Kidney (tissue), 14 donors: ENCODE measurements around the gene OR2A2. TPM values are rescaled to one million over a fixed set of nuclear protein-coding genes. Genes with fewer than 3 reads are reported as not detected.

Experiments used
- DNase-seq, 5 donors: peaks; one replicate each; pipeline ENCODE4 v3.0.0-alpha.2; 2013 to 2020
- FAIRE-seq: peaks from 2 replicates; lab custom pipeline; 2012; peaks lifted over from hg19 to GRCh38; lab: Jason Lieb, UNC
- H3K27ac ChIP-seq, 2 donors: one replicate each; pipeline ENCODE4 v1.7.0; 2013; ENCODE audit warnings: low read depth in 2 of 2, low read length in 2 of 2, inconsistent platforms in 1 of 2
- H3K27me3 ChIP-seq: one replicate; pipeline ENCODE4 v1.7.1; 2013; ENCODE audit warnings: low read length, inconsistent platforms; ENCODE audit not compliant: control insufficient read depth, insufficient read depth
- H3K36me3 ChIP-seq, 3 donors: one replicate each; pipeline versions ENCODE4 v1.7.0 to v1.7.1; 2013; ENCODE audit warnings: low read length in 3 of 3, control low read depth in 1 of 3, inconsistent platforms in 1 of 3; ENCODE audit not compliant: insufficient read depth in 3 of 3, control insufficient read depth in 2 of 3
- H3K4me1 ChIP-seq, 3 donors: one replicate each; pipeline versions ENCODE4 v1.7.0 to v1.7.1; 2013; ENCODE audit warnings: low read length in 3 of 3, inconsistent platforms in 1 of 3, low read depth in 1 of 3; ENCODE audit not compliant: control insufficient read depth in 2 of 3, insufficient read depth in 2 of 3
- H3K4me3 ChIP-seq, 3 donors: one replicate each; pipeline versions ENCODE4 v1.7.0 to v1.8.1; 2013; ENCODE audit warnings: low read length in 3 of 3, control low read depth in 1 of 3, inconsistent platforms in 1 of 3
- H3K9ac ChIP-seq, 3 donors: one replicate each; pipeline versions ENCODE4 v1.7.0 to v1.7.1; 2013; ENCODE audit warnings: low read length in 3 of 3, control low read depth in 1 of 3, inconsistent platforms in 1 of 3
- H3K9me3 ChIP-seq, 3 donors: one replicate each; pipeline versions ENCODE4 v1.7.0 to v1.7.1; 2013; ENCODE audit warnings: low read length in 3 of 3, control low read depth in 1 of 3, inconsistent platforms in 1 of 3; ENCODE audit not compliant: control insufficient read depth in 2 of 3, insufficient read depth in 1 of 3
- CTCF ChIP-seq: IDR thresholded peaks from 3 replicates; pipeline ENCODE4 v1.5.1; 2012; ENCODE audit warnings: mild to moderate bottlenecking, moderate library complexity, borderline replicate concordance; ENCODE audit not compliant: insufficient read depth; ENCODE audit errors: extremely low read depth
- intact Hi-C: fragments of 100-400 bp; cut with DNase I; formaldehyde crosslinking; loops from one replicate; pipeline ENCODE4 v1.11.1; 2022
- polyA plus RNA-seq: library from polyadenylated mRNA; stranded (reverse); fragments of 350-450 nt; fragmentation: Illumina TruSeq; extraction: RNeasy Lipid Tissue Mini Kit (QIAGEN cat#74804); gene quantifications from one replicate; pipeline ENCODE4 v1.2.3, GENCODE V29; 2014; ENCODE audit warnings: low read depth, low replicate concordance; ENCODE audit not compliant: insufficient read depth
- total RNA-seq: library from RNA; stranded (reverse); fragmentation: NEBNext Ultra II Directional; extraction: Animal tissue kit (Norgen Biotek cat#: 25700); gene quantifications from one replicate; pipeline ENCODE4 v1.2.1, GENCODE V29; 2021
- donor health status: control.
- donor health status: control.
- donor health status: control.
- donor health status: control.
- donor health status: control.
- donor health status: DM: yes; HTN: yes; CAD: no.
- donor health status: Normal renal cell carcinoma (clear cell type).

The OR2A2 gene
- total and polyA plus RNA-seq, 2 donors from 2014 or later: not detected

- FAIRE-seq: no peak
- Histone ChIP-seq H3K27me3 (no peaks in the 10 kb centered on the region), H3K4me3 (no peak overlapping the region), H3K27ac (no peak overlapping the region), H3K36me3 (no peaks in the 10 kb centered on the region), H3K9ac (no peak overlapping the region), H3K4me1 (no peaks in the 10 kb centered on the region), H3K9me3 (no peaks in the 10 kb centered on the region)
- no peak for TF ChIP-seq CTCF
- no peak for DNase-seq
- intact Hi-C loops: no loop called here
Measured at GRCh38 chr7:144069953-144070352, 39.4 kb upstream of the OR2A2 start.

GRCh38 chr7:144074374-144074773 is 35.0 kb upstream of the OR2A2 start:
- Histone ChIP-seq H3K27ac (no peak overlapping the region), H3K9ac (no peak overlapping the region), H3K4me3 (no peak overlapping the region), H3K27me3 (no peaks in the 10 kb centered on the region), H3K36me3 (no peaks in the 10 kb centered on the region), H3K9me3 (no peaks in the 10 kb centered on the region), H3K4me1 (no peaks in the 10 kb centered on the region)
- intact Hi-C loops: no loop called here
- FAIRE-seq (no peak), DNase-seq (no peak)
- TF ChIP-seq CTCF: no peak

GRCh38 chr7:144085978-144086377 is 23.4 kb upstream of the OR2A2 start, which contains the start of gene OR2A12:
Gene OR2A12, plus strand, starts transcription at chr7:144086278. Its CDS starts 8,830 bp downstream, at chr7:144095108.
- no peak for TF ChIP-seq CTCF
- intact Hi-C loops: no loop called here
- no peak for FAIRE-seq
- no peak within 1 kb of the TSS for H3K4me3 ChIP-seq
- peaks cover 0 to 4% (median 0%) of the 10 kb centered on the region in 3 donors for H3K9me3 ChIP-seq
- no peak within 1 kb of the TSS for H3K9ac ChIP-seq
- no peaks in the 10 kb centered on the region for H3K27me3 ChIP-seq
- no peak within 1 kb of the TSS for H3K27ac ChIP-seq
- H3K36me3 ChIP-seq: no peaks in the 10 kb centered on the region
- H3K4me1 ChIP-seq: no peaks in the 10 kb centered on the region
- DNase-seq: no peak

GRCh38 chr7:144086730-144087129 is 22.7 kb upstream of the OR2A2 start:
- Histone ChIP-seq H3K9ac (no peak overlapping the region), H3K4me3 (no peak overlapping the region), H3K9me3 (peaks cover 0 to 4% (median 0%) of the 10 kb centered on the region in 3 donors), H3K36me3 (no peaks in the 10 kb centered on the region), H3K27ac (no peak overlapping the region), H3K27me3 (no peaks in the 10 kb centered on the region), H3K4me1 (no peaks in the 10 kb centered on the region)
- FAIRE-seq: no peak
- TF ChIP-seq CTCF: no peak
- intact Hi-C loops: no loop called here
- no peak for DNase-seq
